ENCODE results near the gene MAP1LC3B2.
"Not testable (repeated sequence)": the region's sequence is repeated elsewhere in the genome, so short reads cannot be mapped to it uniquely, and the experiment has no call there.

The MAP1LC3B2 gene

GRCh38 chr12:116573776-116574175 is 14.6 kb downstream of the MAP1LC3B2 start:
- DNase-seq: no peak
- Histone ChIP-seq H3K4me1 (ENCODE audit: control insufficient read depth, insufficient read depth, low read length, poor library complexity, severe bottlenecking) (no peaks in the 10 kb centered on the region), H3K27ac (ENCODE audit: insufficient read depth, low read length, poor library complexity, severe bottlenecking) (no peak overlapping the region), H3K36me3 (ENCODE audit: control insufficient read depth, insufficient read depth, low read length) (no peaks in the 10 kb centered on the region), H3K4me3 (ENCODE audit: insufficient read depth, low read depth, low read length, poor library complexity, severe bottlenecking) (no peak overlapping the region), H3K27me3 (replicated peaks; ENCODE audit: control insufficient read depth, insufficient read depth, low read length, poor library complexity, severe bottlenecking) (no peaks in the 10 kb centered on the region), H3K9me3 (ENCODE audit: control insufficient read depth, low read length) (no peaks in the 10 kb centered on the region)

- not testable (repeated sequence) for H3K27ac ChIP-seq (ENCODE audit: insufficient read depth, low read length, poor library complexity, severe bottlenecking); H3K4me3 ChIP-seq (ENCODE audit: insufficient read depth, low read depth, low read length, poor library complexity, severe bottlenecking); H3K4me1 ChIP-seq (ENCODE audit: control insufficient read depth, insufficient read depth, low read length, poor library complexity, severe bottlenecking); H3K9me3 ChIP-seq (ENCODE audit: control insufficient read depth, low read length); H3K36me3 ChIP-seq (ENCODE audit: control insufficient read depth, insufficient read depth, low read length); H3K27me3 ChIP-seq (replicated peaks; ENCODE audit: control insufficient read depth, insufficient read depth, low read length, poor library complexity, severe bottlenecking); DNase-seq
These were observed 16.6 kb downstream of the MAP1LC3B2 start for GRCh38 chr12:116575754-116576153.

- Histone ChIP-seq H3K27ac (ENCODE audit: insufficient read depth, low read length, poor library complexity, severe bottlenecking) (no peak overlapping the region), H3K27me3 (replicated peaks; ENCODE audit: control insufficient read depth, insufficient read depth, low read length, poor library complexity, severe bottlenecking) (no peaks in the 10 kb centered on the region), H3K4me3 (ENCODE audit: insufficient read depth, low read depth, low read length, poor library complexity, severe bottlenecking) (no peak overlapping the region), H3K36me3 (ENCODE audit: control insufficient read depth, insufficient read depth, low read length) (no peaks in the 10 kb centered on the region), H3K9me3 (ENCODE audit: control insufficient read depth, low read length) (no peaks in the 10 kb centered on the region), H3K4me1 (ENCODE audit: control insufficient read depth, insufficient read depth, low read length, poor library complexity, severe bottlenecking) (no peaks in the 10 kb centered on the region)
- DNase-seq: no peak
These were observed 18.0 kb downstream of the MAP1LC3B2 start for GRCh38 chr12:116577154-116577561.

- H3K9me3 ChIP-seq (ENCODE audit: control insufficient read depth, low read length): no peaks in the 10 kb centered on the region
- no peak overlapping the region for H3K4me3 ChIP-seq (ENCODE audit: insufficient read depth, low read depth, low read length, poor library complexity, severe bottlenecking)
- H3K27ac ChIP-seq (ENCODE audit: insufficient read depth, low read length, poor library complexity, severe bottlenecking): no peak overlapping the region
- no peaks in the 10 kb centered on the region for H3K4me1 ChIP-seq (ENCODE audit: control insufficient read depth, insufficient read depth, low read length, poor library complexity, severe bottlenecking)
- no peaks in the 10 kb centered on the region for H3K27me3 ChIP-seq (replicated peaks; ENCODE audit: control insufficient read depth, insufficient read depth, low read length, poor library complexity, severe bottlenecking)
- DNase-seq: no peak
- H3K36me3 ChIP-seq (ENCODE audit: control insufficient read depth, insufficient read depth, low read length): no peaks in the 10 kb centered on the region
These were observed 18.9 kb downstream of the MAP1LC3B2 start for GRCh38 chr12:116578051-116578450.

GRCh38 chr12:116582610-116583009 is 23.4 kb downstream of the MAP1LC3B2 start:
- Histone ChIP-seq H3K9me3 (ENCODE audit: control insufficient read depth, low read length) (no peaks in the 10 kb centered on the region), H3K4me1 (ENCODE audit: control insufficient read depth, insufficient read depth, low read length, poor library complexity, severe bottlenecking) (no peaks in the 10 kb centered on the region), H3K4me3 (ENCODE audit: insufficient read depth, low read depth, low read length, poor library complexity, severe bottlenecking) (no peak overlapping the region), H3K36me3 (ENCODE audit: control insufficient read depth, insufficient read depth, low read length) (no peaks in the 10 kb centered on the region), H3K27ac (ENCODE audit: insufficient read depth, low read length, poor library complexity, severe bottlenecking) (no peak overlapping the region), H3K27me3 (replicated peaks; ENCODE audit: control insufficient read depth, insufficient read depth, low read length, poor library complexity, severe bottlenecking) (no peaks in the 10 kb centered on the region)
- no peak for DNase-seq

- no peaks in the 10 kb centered on the region for H3K4me1 ChIP-seq (ENCODE audit: control insufficient read depth, insufficient read depth, low read length, poor library complexity, severe bottlenecking)
- no peaks in the 10 kb centered on the region for H3K27me3 ChIP-seq (replicated peaks; ENCODE audit: control insufficient read depth, insufficient read depth, low read length, poor library complexity, severe bottlenecking)
- no peak overlapping the region for H3K27ac ChIP-seq (ENCODE audit: insufficient read depth, low read length, poor library complexity, severe bottlenecking)
- no peaks in the 10 kb centered on the region for H3K9me3 ChIP-seq (ENCODE audit: control insufficient read depth, low read length)
- DNase-seq: no peak
- H3K4me3 ChIP-seq (ENCODE audit: insufficient read depth, low read depth, low read length, poor library complexity, severe bottlenecking): no peak overlapping the region
- H3K36me3 ChIP-seq (ENCODE audit: control insufficient read depth, insufficient read depth, low read length): no peaks in the 10 kb centered on the region
These were observed 24.0 kb downstream of the MAP1LC3B2 start for GRCh38 chr12:116583129-116583694.

- no peaks in the 10 kb centered on the region for H3K4me1 ChIP-seq (ENCODE audit: control insufficient read depth, insufficient read depth, low read length, poor library complexity, severe bottlenecking)
- H3K36me3 ChIP-seq (ENCODE audit: control insufficient read depth, insufficient read depth, low read length): no peaks in the 10 kb centered on the region
- no peaks in the 10 kb centered on the region for H3K9me3 ChIP-seq (ENCODE audit: control insufficient read depth, low read length)
- H3K27ac ChIP-seq (ENCODE audit: insufficient read depth, low read length, poor library complexity, severe bottlenecking): no peak overlapping the region
- no peaks in the 10 kb centered on the region for H3K27me3 ChIP-seq (replicated peaks; ENCODE audit: control insufficient read depth, insufficient read depth, low read length, poor library complexity, severe bottlenecking)
- H3K4me3 ChIP-seq (ENCODE audit: insufficient read depth, low read depth, low read length, poor library complexity, severe bottlenecking): no peak overlapping the region
- DNase-seq: no peak
These were observed 28.1 kb downstream of the MAP1LC3B2 start for GRCh38 chr12:116587270-116587669.

- DNase-seq: no peak
- Histone ChIP-seq H3K27ac (ENCODE audit: insufficient read depth, low read length, poor library complexity, severe bottlenecking) (no peak overlapping the region), H3K4me3 (ENCODE audit: insufficient read depth, low read depth, low read length, poor library complexity, severe bottlenecking) (no peak overlapping the region)
These were observed 29.3 kb downstream of the MAP1LC3B2 start for GRCh38 chr12:116588390-116589028.

GRCh38 chr12:116589581-116589980 is 30.4 kb downstream of the MAP1LC3B2 start:
- no peaks in the 10 kb centered on the region for H3K9me3 ChIP-seq (ENCODE audit: control insufficient read depth, low read length)
- no peaks in the 10 kb centered on the region for H3K36me3 ChIP-seq (ENCODE audit: control insufficient read depth, insufficient read depth, low read length)
- H3K27me3 ChIP-seq (replicated peaks; ENCODE audit: control insufficient read depth, insufficient read depth, low read length, poor library complexity, severe bottlenecking): no peaks in the 10 kb centered on the region
- H3K27ac ChIP-seq (ENCODE audit: insufficient read depth, low read length, poor library complexity, severe bottlenecking): no peak overlapping the region
- peaks cover 9% of the 10 kb centered on the region for H3K4me1 ChIP-seq (ENCODE audit: control insufficient read depth, insufficient read depth, low read length, poor library complexity, severe bottlenecking)
- DNase-seq: no peak
- no peak overlapping the region for H3K4me3 ChIP-seq (ENCODE audit: insufficient read depth, low read depth, low read length, poor library complexity, severe bottlenecking)

More at GRCh38 chr12:116588390-116589028, 29.3 kb downstream of the MAP1LC3B2 start:
- Histone ChIP-seq H3K36me3 (ENCODE audit: control insufficient read depth, insufficient read depth, low read length) (no peaks in the 10 kb centered on the region), H3K4me1 (ENCODE audit: control insufficient read depth, insufficient read depth, low read length, poor library complexity, severe bottlenecking) (no peaks in the 10 kb centered on the region), H3K27me3 (replicated peaks; ENCODE audit: control insufficient read depth, insufficient read depth, low read length, poor library complexity, severe bottlenecking) (no peaks in the 10 kb centered on the region), H3K9me3 (ENCODE audit: control insufficient read depth, low read length) (no peaks in the 10 kb centered on the region)

GRCh38 chr12:116590561-116590960 is 31.4 kb downstream of the MAP1LC3B2 start:
- Histone ChIP-seq H3K4me1 (ENCODE audit: control insufficient read depth, insufficient read depth, low read length, poor library complexity, severe bottlenecking) (peaks cover 19% of the 10 kb centered on the region), H3K27ac (ENCODE audit: insufficient read depth, low read length, poor library complexity, severe bottlenecking) (no peak overlapping the region), H3K27me3 (replicated peaks; ENCODE audit: control insufficient read depth, insufficient read depth, low read length, poor library complexity, severe bottlenecking) (no peaks in the 10 kb centered on the region), H3K36me3 (ENCODE audit: control insufficient read depth, insufficient read depth, low read length) (no peaks in the 10 kb centered on the region), H3K4me3 (ENCODE audit: insufficient read depth, low read depth, low read length, poor library complexity, severe bottlenecking) (no peak overlapping the region), H3K9me3 (ENCODE audit: control insufficient read depth, low read length) (no peaks in the 10 kb centered on the region)
- DNase-seq: no peak
